Prostate gland (tissue), 2 donors: ENCODE results near the gene KIAA0825. TPM values are rescaled to one million over a fixed set of nuclear protein-coding genes. Genes with fewer than 3 reads are reported as not detected.
"Not testable (repeated sequence)": the region's sequence is repeated elsewhere in the genome, so short reads cannot be mapped to it uniquely, and the experiment has no call there.

Experiments
- DNase-seq: peaks from one replicate; pipeline ENCODE4 v3.0.0-alpha.2; 2019; ENCODE audit warnings: low spot score
- H3K27ac ChIP-seq, 2 donors: fragments of 200-600 bp; sonication (generic); 2 replicates each; pipeline ENCODE4 v1.5.1; 2017 to 2019
- H3K27me3 ChIP-seq: fragments of 200-600 bp; sonication (generic); replicated peaks from 2 replicates; pipeline ENCODE4 v1.5.1; 2019; ENCODE audit not compliant: insufficient read depth
- H3K36me3 ChIP-seq, 2 donors: fragments of 200-600 bp; sonication (generic); 1 replicate in 1 of 2; 2 replicates in 1 of 2; pipeline versions ENCODE4 v1.5.1 to v1.8.1; 2017 to 2019
- H3K4me1 ChIP-seq: fragments of 200-600 bp; sonication (generic); replicated peaks from 2 replicates; pipeline ENCODE4 v1.5.1; 2019
- H3K4me3 ChIP-seq, 2 donors: fragments of 200-600 bp; sonication (generic); 2 replicates each; pipeline ENCODE4 v1.5.1; 2017 to 2019
- H3K9me3 ChIP-seq: fragments of 200-600 bp; sonication (generic); 2 replicates; pipeline ENCODE4 v1.5.1; 2017
- CTCF ChIP-seq, 4 experiments: fragments of 200-600 bp in 2 of 4; fragments of 450-650 bp in 2 of 4; sonication (generic) in 2 of 4; IDR thresholded peaks; 1 replicate in 3 of 4; 2 replicates in 1 of 4; pipeline ENCODE4 v1.5.1; 2016 to 2019; ENCODE audit warnings: antibody characterized with exemption in 4 of 4, mild to moderate bottlenecking in 2 of 4, moderate library complexity in 2 of 4
- POLR2A ChIP-seq: fragments of 450-650 bp; IDR thresholded peaks from one replicate; pipeline ENCODE4 v1.6.1; 2016; ENCODE audit warnings: antibody characterized with exemption, mild to moderate bottlenecking
- POLR2AphosphoS5 ChIP-seq: sonication (generic); formaldehyde crosslinking; IDR thresholded peaks from one replicate; pipeline ENCODE4 v1.6.1; 2017; ENCODE audit warnings: antibody characterized with exemption
- WGBS: methylation state at CpG from one replicate; pipeline ENCODE4 v1.1.5; 2018; 5-methylcytosine and 5-hydroxymethylcytosine counted together
- intact Hi-C: fragments of 100-400 bp; cut with DNase I; formaldehyde crosslinking; loops from one replicate; pipeline ENCODE4 v1.14.2; 2022
- total RNA-seq, 2 donors: library from RNA; depleted of rRNA; stranded (reverse); fragments of >200 nt; gene quantifications; one replicate each; pipeline ENCODE4 v1.1.0, GENCODE V29; 2016

Gene KIAA0825
- total RNA-seq, 2 donors from 2014 or later: 3.9 to 4.1 TPM

- Histone ChIP-seq H3K9me3 (no peaks in the 10 kb centered on the region), H3K4me3 (no peak overlapping the region), H3K36me3 (no peaks in the 10 kb centered on the region), H3K27me3 (no peaks in the 10 kb centered on the region), H3K4me1 (no peaks in the 10 kb centered on the region), H3K27ac (no peak overlapping the region)
- no peak for DNase-seq
- 100% methylated on average over 1 of the region's 1 CpG for WGBS
- intact Hi-C loops: no loop called here
- no peak for TF ChIP-seq POLR2A
- no peak for TF ChIP-seq POLR2AphosphoS5
Measured at GRCh38 chr5:94130077-94130476, 488.3 kb downstream of the KIAA0825 start.

GRCh38 chr5:94125107-94125506 is 493.3 kb downstream of the KIAA0825 start:
- intact Hi-C loops: no loop called here

GRCh38 chr5:94116317-94116716 is 502.1 kb downstream of the KIAA0825 start:
- intact Hi-C loops, H3K4me3 ChIP-seq, DNase-seq, H3K27me3 ChIP-seq, H3K9me3 ChIP-seq, H3K36me3 ChIP-seq, H3K4me1 ChIP-seq, H3K27ac ChIP-seq: not testable (repeated sequence)
- 96% methylated on average over 2 of the region's 2 CpGs for WGBS

More at GRCh38 chr5:94125107-94125506, 493.3 kb downstream of the KIAA0825 start:
- DNase-seq: no peak
- H3K36me3 ChIP-seq: no peaks in the 10 kb centered on the region
- TF ChIP-seq CTCF (IDR thresholded peaks at IDR 0.05) (no peak), POLR2AphosphoS5 (no peak)
- no peaks in the 10 kb centered on the region for H3K27me3 ChIP-seq
- H3K4me1 ChIP-seq: no peaks in the 10 kb centered on the region
- no peaks in the 10 kb centered on the region for H3K9me3 ChIP-seq
- no peak overlapping the region for H3K27ac ChIP-seq
- WGBS: 94% methylated on average over 2 of the region's 2 CpGs
- H3K4me3 ChIP-seq: no peak overlapping the region

GRCh38 chr5:94113087-94113486 is 505.3 kb downstream of the KIAA0825 start:
- 72% methylated on average over 2 of the region's 2 CpGs for WGBS
- H3K36me3 ChIP-seq: no peaks in the 10 kb centered on the region
- intact Hi-C loops: loop anchor here (5.0 kb wide), 1 partner anchor 504 kb away; the partner anchor contains the start of genes KIAA0825 and SLF1
- no peaks in the 10 kb centered on the region for H3K4me1 ChIP-seq
- no peaks in the 10 kb centered on the region for H3K27me3 ChIP-seq
- H3K27ac ChIP-seq: no peak overlapping the region
- H3K9me3 ChIP-seq: no peaks in the 10 kb centered on the region
- no peak overlapping the region for H3K4me3 ChIP-seq
- no peak for DNase-seq
- no peak for TF ChIP-seq CTCF (IDR thresholded peaks at IDR 0.05)
- no peak for TF ChIP-seq POLR2AphosphoS5

- peak; percentile 92 for TF ChIP-seq POLR2AphosphoS5
- TF ChIP-seq POLR2A: peak; percentile 63
- peak in 3 of 4 experiments; percentile 23 to 33 (median 25) for TF ChIP-seq CTCF (IDR thresholded peaks at IDR 0.05)
- H3K27me3 ChIP-seq: no peaks in the 10 kb centered on the region
- H3K36me3 ChIP-seq: no peaks in the 10 kb centered on the region
- no peaks in the 10 kb centered on the region for H3K4me1 ChIP-seq
- peak overlapping the region; percentile 48 to 74 for H3K4me3 ChIP-seq
- DNase-seq: peak; percentile 96
- 2% methylated on average over 45 of the region's 51 CpGs for WGBS
- intact Hi-C loops: loop anchor here (5.0 kb wide), 1 partner anchor 506 kb away; the partner anchor contains the start of genes KIAA0825 and SLF1
- H3K27ac ChIP-seq: peak overlapping the region; percentile 82 to 89
- no peaks in the 10 kb centered on the region for H3K9me3 ChIP-seq
Measured at GRCh38 chr5:94111209-94112004, 507.0 kb downstream of the KIAA0825 start.
